Osteoblast (primary cell): ENCODE results near the gene ABLIM1. TPM values are rescaled to one million over a fixed set of nuclear protein-coding genes. Genes with fewer than 3 reads are reported as not detected.

Experiments used
- DNase-seq: peaks from one replicate; pipeline ENCODE4 v3.0.0; 2011; ENCODE audit warnings: low spot score, mixed read lengths; ENCODE audit not compliant: insufficient read length; ENCODE audit errors: missing footprints
- H2AFZ ChIP-seq: 2 replicates; pipeline ENCODE4 v1.6.0; 2011; ENCODE audit warnings: mild to moderate bottlenecking, low read length
- H3K27ac ChIP-seq: 2 replicates; pipeline ENCODE4 v1.5.1; 2011; ENCODE audit warnings: mild to moderate bottlenecking, low read depth, low read length, moderate library complexity
- H3K27me3 ChIP-seq: 2 replicates; pipeline ENCODE4 v1.6.0; 2012; ENCODE audit warnings: mild to moderate bottlenecking, control low read depth, inconsistent platforms, low read length, moderate library complexity; ENCODE audit not compliant: insufficient read depth
- H3K36me3 ChIP-seq: 2 replicates; pipeline ENCODE4 v1.5.1; 2011; ENCODE audit warnings: mild to moderate bottlenecking, low read length, control low read depth, moderate library complexity; ENCODE audit not compliant: insufficient read depth
- H3K4me1 ChIP-seq: 2 replicates; pipeline ENCODE4 v1.5.1; 2011; ENCODE audit warnings: mild to moderate bottlenecking, low read length, control low read depth, moderate library complexity; ENCODE audit not compliant: insufficient read depth
- H3K4me2 ChIP-seq: 2 replicates; pipeline ENCODE4 v1.6.0; 2011; ENCODE audit warnings: mild to moderate bottlenecking, low read length; ENCODE audit not compliant: insufficient read depth
- H3K4me3 ChIP-seq: fragments of 200-600 bp; sonication (generic); 3 replicates; pipeline ENCODE4 v1.5.1; 2012; ENCODE audit warnings: mild to moderate bottlenecking, low read length, inconsistent platforms; ENCODE audit not compliant: insufficient read depth
- H3K79me2 ChIP-seq: 2 replicates; pipeline ENCODE4 v1.6.0; 2012; ENCODE audit warnings: mild to moderate bottlenecking, low read length, control low read depth, inconsistent platforms; ENCODE audit not compliant: insufficient read depth
- H3K9me3 ChIP-seq: 2 replicates; pipeline ENCODE4 v1.5.1; 2011; ENCODE audit warnings: low read depth, low read length, control low read depth
- H4K20me1 ChIP-seq: 2 replicates; pipeline ENCODE4 v1.6.0; 2012; ENCODE audit warnings: mild to moderate bottlenecking, low read length, control low read depth; ENCODE audit not compliant: insufficient read depth
- total RNA-seq: library from RNA; depleted of rRNA; stranded (reverse); fragments of >200 nt; gene quantifications from 2 replicates; pipeline ENCODE4 v1.2.3, GENCODE V29; 2012
- TF ChIP-seq, protein P1 (sequence below): IDR thresholded peaks from 2 replicates; pipeline ENCODE4 v1.5.1; 2011; ENCODE audit warnings: mild to moderate bottlenecking, low read depth, low read length, moderate library complexity; ENCODE audit errors: extremely low read depth

The ABLIM1 gene
- total RNA-seq, 1 donor: 11.2 TPM

DNA sequence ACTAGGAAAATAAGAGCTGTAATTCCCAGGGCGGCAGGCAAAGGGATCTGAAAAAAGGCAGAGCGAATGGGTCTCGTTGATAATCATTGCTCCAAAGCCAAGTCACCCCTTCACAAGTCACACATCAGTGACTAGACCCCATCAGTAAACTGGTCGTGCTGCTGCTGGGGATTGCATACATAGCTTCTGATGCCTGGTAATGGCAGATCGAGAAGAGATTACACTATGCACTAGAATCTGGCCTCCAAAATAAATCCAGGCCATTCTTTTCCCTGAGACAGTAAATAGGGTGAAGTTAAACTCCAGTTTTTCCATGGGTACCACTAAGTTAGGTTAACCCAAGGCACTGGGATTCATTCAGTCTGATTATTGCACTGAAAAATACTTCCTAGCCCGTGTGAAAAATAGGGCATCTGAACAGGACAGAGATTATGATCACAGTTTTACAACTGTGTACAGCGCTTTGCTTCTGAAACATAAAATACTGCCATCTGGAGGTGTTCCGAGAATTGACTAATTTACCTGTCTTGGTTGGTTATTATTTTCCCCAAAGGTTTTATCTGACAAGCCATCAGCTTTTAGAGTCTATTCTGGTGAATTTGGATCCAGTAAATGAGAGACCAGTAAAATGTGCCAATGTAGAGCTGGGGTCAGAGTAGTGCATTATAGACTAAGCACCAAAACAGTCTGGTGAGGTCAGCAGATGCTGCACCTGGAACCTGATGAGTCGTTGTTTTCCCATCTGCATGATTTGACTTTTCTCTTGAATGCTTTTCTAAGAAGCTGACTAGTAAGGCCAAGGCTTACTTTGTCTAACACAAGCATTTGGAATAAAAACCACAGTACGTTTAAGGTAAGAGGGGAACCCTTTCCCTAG, 170.9 kb downstream of the ABLIM1 start:
- DNase-seq: no peak
- Histone ChIP-seq H3K27ac (no peak overlapping the region), H3K4me1 (no peaks in the 10 kb centered on the region), H3K9me3 (no peaks in the 10 kb centered on the region), H3K27me3 (no peaks in the 10 kb centered on the region), H3K79me2 (no peaks in the 10 kb centered on the region), H4K20me1 (no peaks in the 10 kb centered on the region), H3K36me3 (no peaks in the 10 kb centered on the region), H3K4me2 (no peak overlapping the region), H3K4me3 (no peak overlapping the region), H2AFZ (no peak overlapping the region)
- TF ChIP-seq, protein P1, sequence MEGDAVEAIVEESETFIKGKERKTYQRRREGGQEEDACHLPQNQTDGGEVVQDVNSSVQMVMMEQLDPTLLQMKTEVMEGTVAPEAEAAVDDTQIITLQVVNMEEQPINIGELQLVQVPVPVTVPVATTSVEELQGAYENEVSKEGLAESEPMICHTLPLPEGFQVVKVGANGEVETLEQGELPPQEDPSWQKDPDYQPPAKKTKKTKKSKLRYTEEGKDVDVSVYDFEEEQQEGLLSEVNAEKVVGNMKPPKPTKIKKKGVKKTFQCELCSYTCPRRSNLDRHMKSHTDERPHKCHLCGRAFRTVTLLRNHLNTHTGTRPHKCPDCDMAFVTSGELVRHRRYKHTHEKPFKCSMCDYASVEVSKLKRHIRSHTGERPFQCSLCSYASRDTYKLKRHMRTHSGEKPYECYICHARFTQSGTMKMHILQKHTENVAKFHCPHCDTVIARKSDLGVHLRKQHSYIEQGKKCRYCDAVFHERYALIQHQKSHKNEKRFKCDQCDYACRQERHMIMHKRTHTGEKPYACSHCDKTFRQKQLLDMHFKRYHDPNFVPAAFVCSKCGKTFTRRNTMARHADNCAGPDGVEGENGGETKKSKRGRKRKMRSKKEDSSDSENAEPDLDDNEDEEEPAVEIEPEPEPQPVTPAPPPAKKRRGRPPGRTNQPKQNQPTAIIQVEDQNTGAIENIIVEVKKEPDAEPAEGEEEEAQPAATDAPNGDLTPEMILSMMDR: no peak

DNA sequence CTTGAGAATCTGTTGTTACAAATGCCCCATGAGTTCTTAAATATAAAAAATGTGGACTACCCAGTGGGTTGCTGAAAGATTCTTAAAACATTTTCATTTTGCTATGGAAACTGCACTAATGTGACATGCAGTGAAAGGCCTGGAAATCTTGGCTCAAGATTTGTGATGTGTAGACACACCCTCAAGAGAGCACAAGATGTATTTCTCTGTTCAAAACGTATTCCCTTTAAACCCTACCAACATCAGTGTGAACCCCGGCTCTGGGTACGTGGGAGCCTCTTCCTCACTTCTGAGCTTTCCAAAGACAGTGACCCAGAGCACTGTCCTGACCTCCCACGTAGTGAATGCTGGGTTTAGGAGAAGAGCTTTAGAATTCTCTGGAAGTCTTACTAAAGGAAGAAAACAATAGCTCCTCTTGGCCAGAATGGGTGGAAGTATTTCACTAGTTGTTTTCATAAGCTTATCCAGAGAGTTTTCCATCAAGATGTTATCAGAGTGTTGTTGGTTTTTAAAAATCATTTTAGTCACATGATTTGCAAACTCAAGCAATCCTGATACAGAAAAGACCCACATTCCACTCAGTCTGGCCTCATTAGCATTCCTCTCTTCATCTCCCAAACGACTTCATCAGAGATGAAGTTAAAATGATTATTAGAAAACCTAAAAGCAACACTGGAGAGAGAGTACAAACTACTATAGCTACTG, 172.2 kb downstream of the ABLIM1 start:
- H3K79me2 ChIP-seq: no peaks in the 10 kb centered on the region
- H3K27me3 ChIP-seq: peaks cover 4% of the 10 kb centered on the region
- no peak for DNase-seq
- H3K36me3 ChIP-seq: no peaks in the 10 kb centered on the region
- no peaks in the 10 kb centered on the region for H3K4me1 ChIP-seq
- no peaks in the 10 kb centered on the region for H3K9me3 ChIP-seq
- no peaks in the 10 kb centered on the region for H4K20me1 ChIP-seq
- TF ChIP-seq, protein P1: no peak
- H3K4me3 ChIP-seq: no peak overlapping the region
- no peak overlapping the region for H3K4me2 ChIP-seq
- H2AFZ ChIP-seq: no peak overlapping the region
- H3K27ac ChIP-seq: no peak overlapping the region

DNA sequence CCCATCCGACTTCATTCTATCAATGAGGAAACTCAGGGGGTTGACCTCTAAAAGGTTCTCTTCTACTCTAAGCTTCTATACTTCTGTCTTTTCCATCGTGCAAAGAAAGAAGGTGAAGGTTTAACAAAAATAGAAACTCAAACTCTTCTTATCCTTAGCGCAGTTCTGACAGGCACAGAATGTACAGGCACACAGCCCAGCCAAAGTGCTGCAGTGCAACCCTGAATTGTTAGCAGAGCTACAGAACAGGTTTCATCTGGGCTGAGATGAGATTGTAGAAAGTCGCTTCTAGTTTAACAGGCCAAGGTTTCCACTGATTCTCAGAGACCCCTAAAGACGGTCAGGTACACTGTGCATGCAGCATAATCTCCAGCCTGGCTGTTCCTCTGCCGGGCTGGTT, 174.5 kb downstream of the ABLIM1 start:
- Histone ChIP-seq H2AFZ (no peak overlapping the region), H3K27ac (no peak overlapping the region), H3K4me3 (no peak overlapping the region), H3K4me2 (no peak overlapping the region), H4K20me1 (no peaks in the 10 kb centered on the region), H3K27me3 (peaks cover 4% of the 10 kb centered on the region), H3K36me3 (no peaks in the 10 kb centered on the region), H3K4me1 (no peaks in the 10 kb centered on the region), H3K9me3 (no peaks in the 10 kb centered on the region), H3K79me2 (no peaks in the 10 kb centered on the region)
- TF ChIP-seq, protein P1: no peak
- DNase-seq: no peak
